Right lobe of liver (tissue), 4 donors: ENCODE measurements around the gene COMMD6.

Experiments
- POLR2A ChIP-seq: fragments of 450-650 bp; IDR thresholded peaks from one replicate; pipeline ENCODE4 v1.6.1; 2017; ENCODE audit warnings: antibody characterized with exemption, mild to moderate bottlenecking
- TF ChIP-seq, protein P1 (sequence below), 4 donors: fragments of 200-600 bp in 3 of 4; fragments of 450-650 bp in 1 of 4; IDR thresholded peaks; one replicate each; pipeline versions ENCODE4 v1.5.1 to v1.8.0; 2016 to 2022; ENCODE audit warnings: antibody characterized with exemption in 4 of 4, mild to moderate bottlenecking in 2 of 4
- donor health status: DM: no; HTN: no; CAD: no.
- donor health status: DM: no; HTN: no; CAD: no.
- donor health status: DM: no; HTN: yes; CAD: no.

DNA sequence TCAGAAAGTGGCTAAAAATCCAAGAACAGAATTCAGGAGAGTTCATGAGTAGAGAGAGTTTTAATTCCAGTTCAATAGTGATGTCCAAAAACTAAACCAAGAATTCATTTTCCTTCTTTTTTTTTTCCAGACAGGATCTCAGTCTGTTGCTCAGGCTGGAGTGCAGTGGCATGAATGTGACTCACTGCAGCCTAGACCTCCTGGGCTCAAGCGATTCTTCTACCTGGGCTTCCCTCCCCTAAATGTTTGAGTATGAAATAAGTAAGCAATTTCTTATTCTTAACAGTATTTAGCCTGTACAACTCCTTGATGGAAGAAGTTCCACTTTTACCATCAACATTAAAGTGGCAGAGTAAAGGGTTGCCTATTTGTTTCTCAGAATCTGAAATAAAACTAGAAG lies 3.8 kb downstream of the COMMD6 start:
- TF ChIP-seq, protein P1, sequence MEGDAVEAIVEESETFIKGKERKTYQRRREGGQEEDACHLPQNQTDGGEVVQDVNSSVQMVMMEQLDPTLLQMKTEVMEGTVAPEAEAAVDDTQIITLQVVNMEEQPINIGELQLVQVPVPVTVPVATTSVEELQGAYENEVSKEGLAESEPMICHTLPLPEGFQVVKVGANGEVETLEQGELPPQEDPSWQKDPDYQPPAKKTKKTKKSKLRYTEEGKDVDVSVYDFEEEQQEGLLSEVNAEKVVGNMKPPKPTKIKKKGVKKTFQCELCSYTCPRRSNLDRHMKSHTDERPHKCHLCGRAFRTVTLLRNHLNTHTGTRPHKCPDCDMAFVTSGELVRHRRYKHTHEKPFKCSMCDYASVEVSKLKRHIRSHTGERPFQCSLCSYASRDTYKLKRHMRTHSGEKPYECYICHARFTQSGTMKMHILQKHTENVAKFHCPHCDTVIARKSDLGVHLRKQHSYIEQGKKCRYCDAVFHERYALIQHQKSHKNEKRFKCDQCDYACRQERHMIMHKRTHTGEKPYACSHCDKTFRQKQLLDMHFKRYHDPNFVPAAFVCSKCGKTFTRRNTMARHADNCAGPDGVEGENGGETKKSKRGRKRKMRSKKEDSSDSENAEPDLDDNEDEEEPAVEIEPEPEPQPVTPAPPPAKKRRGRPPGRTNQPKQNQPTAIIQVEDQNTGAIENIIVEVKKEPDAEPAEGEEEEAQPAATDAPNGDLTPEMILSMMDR (IDR thresholded peaks at IDR 0.05) = no peak
- no peak for TF ChIP-seq POLR2A
